Measurements from ENCODE around the gene ANKRD28.
"Not testable (repeated sequence)": the region's sequence is repeated elsewhere in the genome, so short reads cannot be mapped to it uniquely, and the experiment has no call there.

GRCh38 chr3:15774931-15775560, 22.7 kb downstream of the ANKRD28 start:
- TF ChIP-seq EZH2 (IDR thresholded peaks at IDR 0.05; ENCODE audit: low read depth, unreplicated experiment); CTCF (conservative IDR thresholded peaks at IDR 0.05; ENCODE audit: low read depth in 2 of 2); ZNF114 (CRISPR knock-in tag; IDR thresholded peaks at IDR 0.05); JUNB (IDR thresholded peaks at IDR 0.05; ENCODE audit: unreplicated experiment); ZNF331 (CRISPR knock-in tag; IDR thresholded peaks at IDR 0.05; ENCODE audit: low read depth); EZH2phosphoT487 (IDR thresholded peaks at IDR 0.05; ENCODE audit: unreplicated experiment); REST (IDR thresholded peaks at IDR 0.05; ENCODE audit: unreplicated experiment); POLR2AphosphoS5 (IDR thresholded peaks at IDR 0.05; ENCODE audit: low read depth); CREB1 (CRISPR knock-in tag; IDR thresholded peaks at IDR 0.05; ENCODE audit: low read depth); NANOG (IDR thresholded peaks at IDR 0.05; ENCODE audit: borderline replicate concordance); STAT1 (IDR thresholded peaks at IDR 0.05; ENCODE audit: unreplicated experiment); ETS1 (IDR thresholded peaks at IDR 0.05): not testable (repeated sequence)
